C4-2B (cell line): ENCODE data around the gene NPAS3.

Experiments
- CTCF ChIP-seq: fragments of 450-650 bp; conservative IDR thresholded peaks from 2 replicates; pipeline ENCODE4 v1.5.1; 2017; ENCODE audit warnings: mild to moderate bottlenecking
- ZFX ChIP-seq: fragments of 450-650 bp; IDR thresholded peaks from 2 replicates; pipeline ENCODE4 v1.6.1; 2017

DNA sequence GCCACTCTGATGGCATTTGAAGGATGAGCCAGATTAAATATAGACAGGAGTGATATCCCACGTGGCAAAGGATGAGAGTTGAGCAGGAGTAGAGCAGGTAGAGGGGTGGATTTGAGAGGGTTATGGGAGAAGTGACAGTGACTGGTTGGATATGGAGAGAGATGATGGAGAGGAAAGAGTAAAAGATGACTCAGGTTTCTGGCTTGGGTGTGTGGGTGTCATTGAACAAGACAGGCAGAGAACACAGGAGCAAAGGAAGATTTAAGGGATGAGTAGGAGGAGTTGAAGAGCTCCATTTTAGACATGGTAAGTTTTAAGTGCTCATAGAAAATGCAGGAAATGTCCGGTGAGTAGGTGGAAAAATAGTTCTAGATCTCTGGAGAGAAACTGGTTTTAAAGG lies 875.3 kb downstream of the NPAS3 start:
- TF ChIP-seq CTCF, result no peak
- no peak for TF ChIP-seq ZFX
